ENCODE results near the gene KCNT2.

GRCh38 chr1:196373798-196374197 lies 234.4 kb downstream of the KCNT2 start:
- TF ChIP-seq CTCF (IDR thresholded peaks at IDR 0.05; ENCODE audit: poor library complexity, severe bottlenecking) (no peak), EP300 (conservative IDR thresholded peaks at IDR 0.05; ENCODE audit: poor library complexity, severe bottlenecking) (no peak), RAD21 (conservative IDR thresholded peaks at IDR 0.05) (no peak), EZH2 (IDR thresholded peaks at IDR 0.05; ENCODE audit: borderline replicate concordance, insufficient read depth, low read length, poor library complexity, severe bottlenecking) (no peak)

Data from neural cell (in vitro differentiated cells).